Smooth muscle cell (in vitro differentiated cells): Measurements from ENCODE around the gene PAX5. TPM values are rescaled to one million over a fixed set of nuclear protein-coding genes. Genes with fewer than 3 reads are reported as not detected.

ENCODE experiments used
- DNase-seq: peaks from one replicate; lab custom pipeline; 2025; ENCODE audit not compliant: unreplicated experiment; lab: John Stamatoyannopoulos, UW
- H2AFZ ChIP-seq: fragments of 200-600 bp; sonication (generic); 2 replicates; pipeline ENCODE4 v1.6.0; 2016; ENCODE audit warnings: antibody characterized with exemption, low read depth, mild to moderate bottlenecking
- H3F3A ChIP-seq: fragments of 200-600 bp; sonication (generic); 2 replicates; pipeline ENCODE4 v1.6.0; 2017; ENCODE audit warnings: antibody characterized with exemption, low read depth
- H3K27ac ChIP-seq: fragments of 200-600 bp; sonication (generic); 2 replicates; pipeline ENCODE4 v1.5.1; 2016; ENCODE audit warnings: low read depth, mild to moderate bottlenecking
- H3K27me3 ChIP-seq: fragments of 200-600 bp; sonication (generic); 2 replicates; pipeline ENCODE4 v1.6.1; 2016; ENCODE audit warnings: low read depth, mild to moderate bottlenecking
- H3K36me3 ChIP-seq: fragments of 200-600 bp; sonication (generic); 2 replicates; pipeline ENCODE4 v1.5.1; 2016; ENCODE audit warnings: low read depth
- H3K4me1 ChIP-seq: fragments of 200-600 bp; sonication (generic); 2 replicates; pipeline ENCODE4 v1.5.1; 2016; ENCODE audit warnings: low read depth
- H3K4me2 ChIP-seq: fragments of 200-600 bp; sonication (generic); 2 replicates; pipeline ENCODE4 v1.6.0; 2016; ENCODE audit warnings: mild to moderate bottlenecking
- H3K4me3 ChIP-seq: fragments of 200-600 bp; sonication (generic); 2 replicates; pipeline ENCODE4 v1.5.1; 2016; ENCODE audit warnings: mild to moderate bottlenecking
- H3K79me2 ChIP-seq: fragments of 200-600 bp; sonication (generic); 2 replicates; pipeline ENCODE4 v1.6.0; 2016; ENCODE audit warnings: low read depth, mild to moderate bottlenecking
- H3K9ac ChIP-seq: fragments of 200-600 bp; sonication (generic); 2 replicates; pipeline ENCODE4 v1.6.0; 2016; ENCODE audit warnings: low read depth
- H3K9me3 ChIP-seq: fragments of 200-600 bp; sonication (generic); replicated peaks from 2 replicates; pipeline ENCODE4 v1.5.1; 2016; ENCODE audit warnings: low read depth
- H4K20me1 ChIP-seq: fragments of 200-600 bp; sonication (generic); 2 replicates; pipeline ENCODE4 v1.6.0; 2016; ENCODE audit warnings: low read depth
- CTCF ChIP-seq: fragments of 200-600 bp; sonication (generic); IDR thresholded peaks from 2 replicates; pipeline ENCODE4 v1.5.1; 2017; ENCODE audit warnings: borderline replicate concordance, mild to moderate bottlenecking, antibody characterized with exemption; ENCODE audit not compliant: insufficient read depth, poor library complexity, severe bottlenecking
- WGBS: methylation state at CpG from one replicate; pipeline ENCODE4 v1.1.7; 2016; ENCODE audit warnings: low lambda C conversion rate; 5-methylcytosine and 5-hydroxymethylcytosine counted together
- polyA plus RNA-seq: library from polyadenylated mRNA; unstranded; fragments of >200 nt; fragmentation: Nextera tagmentation; extraction: Ambion mirVana; gene quantifications from 2 replicates; pipeline ENCODE4 v1.2.1, GENCODE V29; 2016
- total RNA-seq: library from RNA; depleted of rRNA; stranded (reverse); fragments of >200 nt; gene quantifications from 2 replicates; pipeline ENCODE4 v1.2.3, GENCODE V29; 2014

PAX5 gene
- total and polyA plus RNA-seq, 2 experiments from 2014 or later = 0.09 TPM; not detected in 1

GRCh38 chr9:36832164-36832795 is 201.8 kb downstream of the PAX5 start:
- Histone ChIP-seq H3K36me3 (no peaks in the 10 kb centered on the region), H3K9me3 (no peaks in the 10 kb centered on the region), H3K4me2 (no peak overlapping the region), H2AFZ (no peak overlapping the region), H3K4me3 (no peak overlapping the region), H3K27ac (no peak overlapping the region), H3K9ac (no peak overlapping the region), H3K4me1 (no peaks in the 10 kb centered on the region), H3K79me2 (no peaks in the 10 kb centered on the region), H3F3A (no peaks in the 10 kb centered on the region), H4K20me1 (no peaks in the 10 kb centered on the region), H3K27me3 (no peaks in the 10 kb centered on the region)
- DNase-seq = no peak
- no peak for TF ChIP-seq CTCF
- WGBS = 78% methylated on average over 16 of the region's 16 CpGs

- Histone ChIP-seq H3K79me2 (no peaks in the 10 kb centered on the region), H3F3A (no peaks in the 10 kb centered on the region), H3K9me3 (no peaks in the 10 kb centered on the region), H2AFZ (no peak overlapping the region), H3K4me1 (no peaks in the 10 kb centered on the region), H3K36me3 (no peaks in the 10 kb centered on the region), H4K20me1 (no peaks in the 10 kb centered on the region), H3K9ac (no peak overlapping the region), H3K27me3 (no peaks in the 10 kb centered on the region), H3K4me2 (no peak overlapping the region), H3K27ac (no peak overlapping the region), H3K4me3 (no peak overlapping the region)
- WGBS = 75% methylated on average over 7 of the region's 7 CpGs
- no peak for DNase-seq
- no peak for TF ChIP-seq CTCF
These were observed 202.5 kb downstream of the PAX5 start for GRCh38 chr9:36831381-36832161.

- no peaks in the 10 kb centered on the region for H3K36me3 ChIP-seq
- no peak overlapping the region for H3K9ac ChIP-seq
- H3F3A ChIP-seq = no peaks in the 10 kb centered on the region
- no peak overlapping the region for H3K4me3 ChIP-seq
- TF ChIP-seq CTCF = no peak
- WGBS = 89% methylated on average over 7 of the region's 7 CpGs
- H3K4me1 ChIP-seq = no peaks in the 10 kb centered on the region
- H3K4me2 ChIP-seq = no peak overlapping the region
- H3K9me3 ChIP-seq = no peaks in the 10 kb centered on the region
- H4K20me1 ChIP-seq = no peaks in the 10 kb centered on the region
- no peaks in the 10 kb centered on the region for H3K79me2 ChIP-seq
- H2AFZ ChIP-seq = no peak overlapping the region
- DNase-seq = no peak
- H3K27ac ChIP-seq = no peak overlapping the region
- H3K27me3 ChIP-seq = peaks cover 6% of the 10 kb centered on the region
These were observed 205.5 kb downstream of the PAX5 start for GRCh38 chr9:36828611-36829013.
